ENCODE results near the gene CCDC24.

Gene CCDC24

GRCh38 chr1:43963006-43963405 lies 28.4 kb upstream of the CCDC24 start:
- DNase-seq (ENCODE audit: low read depth) = no peak

DNA sequence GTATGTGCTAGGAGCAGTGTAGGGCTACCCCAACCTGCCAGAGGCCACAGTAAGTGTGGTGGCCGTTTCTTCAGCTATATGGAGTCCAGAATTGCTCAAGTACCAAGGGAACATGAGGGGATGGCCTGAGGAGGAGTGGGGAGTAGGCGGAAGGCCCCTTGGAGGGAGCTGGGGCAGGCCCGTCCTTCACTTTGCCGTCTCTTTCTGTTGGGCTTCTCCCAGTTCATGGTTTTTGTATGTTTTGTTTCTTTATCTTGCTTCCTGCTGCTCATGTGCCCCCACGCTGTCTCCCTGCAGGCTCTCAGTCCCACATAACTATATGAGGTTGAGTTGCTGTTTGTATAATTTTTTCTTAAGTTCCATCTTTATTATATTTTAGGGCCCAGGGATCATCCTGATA lies 27.5 kb upstream of the CCDC24 start:
- DNase-seq (ENCODE audit: low read depth) = no peak

DNA sequence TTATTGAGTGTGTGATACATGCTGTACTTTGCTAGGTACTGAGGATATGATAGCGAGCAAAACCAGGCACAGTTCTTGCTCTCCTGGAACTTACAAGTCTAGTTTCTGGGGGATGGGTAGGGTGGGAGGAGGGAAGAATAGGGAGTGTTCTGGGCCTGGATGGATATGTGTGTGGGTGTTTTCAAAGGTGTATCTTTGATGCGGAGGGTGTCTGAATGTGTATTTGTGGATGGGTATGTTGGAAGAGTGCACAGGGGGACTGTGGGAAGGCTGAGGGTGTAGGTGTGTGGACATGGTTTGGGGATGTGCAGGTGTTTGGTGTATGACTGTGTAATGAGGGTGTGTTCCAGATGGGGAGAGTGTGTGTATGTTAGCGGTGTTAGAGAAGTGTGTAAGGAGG lies 26.1 kb upstream of the CCDC24 start:
- no peak for DNase-seq (ENCODE audit: low read depth)

GRCh38 chr1:43968348-43968948 lies 23.0 kb upstream of the CCDC24 start:
- DNase-seq (ENCODE audit: low read depth) = no peak

- no peak for DNase-seq (ENCODE audit: low read depth)
These were observed 22.0 kb upstream of the CCDC24 start for GRCh38 chr1:43969416-43969745.

GRCh38 chr1:43969746-43970466 lies 21.5 kb upstream of the CCDC24 start, which contains the start of gene DPH2:
Gene DPH2 (plus strand): TSS chr1:43970010. CDS start chr1:43970176, 166 bp downstream.
- DNase-seq (ENCODE audit: low read depth) = peak; percentile 94

DNA sequence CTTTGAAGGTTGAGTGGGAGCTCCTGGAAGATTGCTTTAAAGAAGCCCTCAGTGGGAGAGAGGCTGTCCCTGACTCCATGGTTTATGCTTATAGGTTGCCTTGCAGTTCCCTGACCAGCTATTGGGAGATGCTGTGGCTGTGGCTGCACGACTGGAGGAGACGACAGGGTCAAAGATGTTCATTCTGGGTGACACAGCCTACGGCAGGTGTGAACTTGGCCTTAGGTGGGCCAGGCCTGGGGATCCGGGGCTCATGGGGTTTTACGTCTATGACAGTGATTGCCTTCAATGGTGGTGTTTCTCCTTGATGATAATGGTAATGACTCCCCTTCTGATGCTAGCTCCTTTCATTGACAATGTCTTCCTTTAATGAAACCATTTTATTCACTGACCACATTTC lies 20.9 kb upstream of the CCDC24 start:
- no peak for DNase-seq (ENCODE audit: low read depth)

- DNase-seq (ENCODE audit: low read depth) = no peak
These were observed 20.5 kb upstream of the CCDC24 start for GRCh38 chr1:43970911-43971310.

GRCh38 chr1:43971336-43971980 lies 19.9 kb upstream of the CCDC24 start:
- DNase-seq (ENCODE audit: low read depth) = no peak

DNA sequence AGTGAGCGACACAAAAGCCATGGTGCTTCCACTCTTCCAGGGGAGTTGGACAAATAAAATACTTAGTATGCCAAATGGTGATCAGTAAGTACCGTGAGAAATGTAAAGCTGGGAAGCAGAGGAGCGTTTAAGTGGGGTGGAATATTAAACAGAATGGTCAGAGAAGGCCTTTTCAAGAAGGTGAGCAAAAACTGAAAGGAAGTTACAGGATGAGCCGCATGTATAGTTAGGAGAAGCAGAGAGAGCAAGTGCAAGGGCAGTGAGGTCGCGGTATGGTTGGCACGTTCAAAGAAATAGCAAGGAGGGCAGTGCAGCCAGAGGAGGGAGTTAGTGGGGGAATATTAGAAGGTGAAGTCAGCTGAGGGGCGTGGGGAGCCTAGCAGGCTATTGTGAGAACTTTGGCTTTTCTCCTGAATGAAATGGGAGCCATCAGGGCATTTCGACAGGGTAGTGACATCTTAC lies 17.4 kb upstream of the CCDC24 start:
- DNase-seq (ENCODE audit: low read depth) = no peak

- peak; percentile 95 for DNase-seq (ENCODE audit: low read depth)
These were observed 16.8 kb upstream of the CCDC24 start, which contains the start of gene ATP6V0B for GRCh38 chr1:43974443-43975248. Gene ATP6V0B (plus strand): TSS chr1:43974960. CDS start chr1:43975041, 81 bp downstream.

GRCh38 chr1:43975249-43975961 lies 16.0 kb upstream of the CCDC24 start:
- no peak for DNase-seq (ENCODE audit: low read depth)

DNA sequence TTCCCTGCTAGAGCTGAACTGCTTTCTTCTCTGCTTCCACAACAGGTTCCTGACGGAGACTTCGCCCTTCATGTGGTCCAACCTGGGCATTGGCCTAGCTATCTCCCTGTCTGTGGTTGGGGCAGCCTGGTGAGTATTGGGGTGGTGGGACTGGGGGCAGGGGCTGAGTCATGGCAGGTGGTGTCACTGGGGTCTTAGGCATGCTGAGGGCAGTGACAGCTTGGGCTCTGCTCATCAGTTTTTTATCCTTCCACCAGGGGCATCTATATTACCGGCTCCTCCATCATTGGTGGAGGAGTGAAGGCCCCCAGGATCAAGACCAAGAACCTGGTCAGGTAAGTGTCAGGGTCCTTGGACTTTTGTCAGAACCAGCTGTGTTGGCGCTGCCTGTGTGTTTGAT lies 15.4 kb upstream of the CCDC24 start:
- DNase-seq (ENCODE audit: low read depth) = no peak

GRCh38 chr1:43976890-43977289 lies 14.5 kb upstream of the CCDC24 start:
- no peak for DNase-seq (ENCODE audit: low read depth)

GRCh38 chr1:43977376-43978263 lies 13.8 kb upstream of the CCDC24 start:
- DNase-seq (ENCODE audit: low read depth) = no peak

- no peak for DNase-seq (ENCODE audit: low read depth)
These were observed 13.2 kb upstream of the CCDC24 start for GRCh38 chr1:43978264-43978550.

DNA sequence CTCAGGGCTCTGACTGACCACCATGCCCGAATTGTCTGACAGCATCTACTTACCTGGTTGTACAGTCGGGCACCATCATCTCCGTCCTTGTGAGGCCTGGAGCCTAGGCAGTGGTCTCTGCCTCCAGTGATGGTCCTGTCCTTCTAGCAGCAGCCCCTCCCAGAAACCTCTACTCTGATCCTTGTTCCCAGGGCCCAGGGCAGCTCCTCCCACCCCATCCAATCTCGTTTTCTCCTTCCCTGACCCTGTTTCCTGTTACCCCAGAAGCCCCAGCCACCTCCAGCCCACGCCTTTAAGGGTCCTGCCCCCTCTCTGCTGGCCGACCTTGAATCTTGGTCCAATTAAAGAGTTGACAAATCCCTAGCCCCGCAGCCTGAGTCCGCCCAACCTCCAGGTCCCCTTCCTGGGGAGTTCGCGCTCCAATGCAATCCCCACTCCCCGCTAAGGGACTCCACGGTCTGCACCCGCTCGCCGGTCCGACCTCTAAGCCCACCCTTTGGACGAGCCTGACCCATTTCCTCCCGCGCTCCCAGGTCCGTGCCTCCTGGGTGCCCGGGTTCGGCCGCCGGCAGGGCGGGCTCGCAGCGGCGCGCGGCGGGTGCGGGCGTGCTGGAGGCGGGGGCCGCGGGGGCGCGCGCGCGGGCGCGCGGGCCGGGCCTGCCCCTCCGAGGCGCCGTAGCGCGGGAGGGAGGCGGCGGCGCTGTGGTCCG lies 12.7 kb upstream of the CCDC24 start, which contains the start of gene B4GALT2:
TSS of gene B4GALT2 (plus strand) at position 660 of the 710 bp plus-strand sequence. CDS start 1,951 bp downstream, outside the sequence.
- no peak for DNase-seq (ENCODE audit: low read depth)

- no peak for DNase-seq (ENCODE audit: low read depth)
These were observed 12.2 kb upstream of the CCDC24 start for GRCh38 chr1:43979261-43979527.

- no peak for DNase-seq (ENCODE audit: low read depth)
These were observed 11.7 kb upstream of the CCDC24 start for GRCh38 chr1:43979528-43980254.

Measured in stimulated activated CD8-positive, alpha-beta memory T cell treated with anti-CD3 and anti-CD28 coated beads, Interleukin-7, amount 100 ng/mL, for 24 hours (primary cell).